HG03025 (cell line): ENCODE results near the gene TYW3.
"Not testable (repeated sequence)": the region's sequence is repeated elsewhere in the genome, so short reads cannot be mapped to it uniquely, and the experiment has no call there.

Experiments used
- ATAC-seq: cut with Tn5 transposase; IDR thresholded peaks from one replicate; pipeline ENCODE4 v1.9.1; 2021; ENCODE audit warnings: mild to moderate bottlenecking, moderate library complexity; ENCODE audit not compliant: unreplicated experiment, low FRiP score

The TYW3 gene

GRCh38 chr1:74729741-74730478, 3.0 kb upstream of the TYW3 start:
- no peak for ATAC-seq

GRCh38 chr1:74731399-74732052, 1.4 kb upstream of the TYW3 start:
- ATAC-seq, result no peak

GRCh38 chr1:74732071-74732946, 643 bp upstream of the TYW3 start:
- peak; percentile 15 for ATAC-seq

GRCh38 chr1:74733604-74734484, 892 bp downstream of the TYW3 start:
- ATAC-seq, result peak; percentile 61

GRCh38 chr1:74737333-74737732, 4.4 kb downstream of the TYW3 start:
- no peak for ATAC-seq

- not testable (repeated sequence) for ATAC-seq
These were observed 7.5 kb downstream of the TYW3 start for GRCh38 chr1:74740307-74740980.

- ATAC-seq, result not testable (repeated sequence)
These were observed 12.3 kb downstream of the TYW3 start for GRCh38 chr1:74745247-74745646.

- ATAC-seq, result no peak
These were observed 16.0 kb downstream of the TYW3 start for GRCh38 chr1:74748960-74749359.

GRCh38 chr1:74753104-74753503, 20.2 kb downstream of the TYW3 start:
- no peak for ATAC-seq

- no peak for ATAC-seq
These were observed 22.5 kb downstream of the TYW3 start for GRCh38 chr1:74755475-74755874.

- ATAC-seq, result not testable (repeated sequence)
These were observed 23.7 kb downstream of the TYW3 start for GRCh38 chr1:74756650-74757049.

GRCh38 chr1:74763807-74764206, 30.9 kb downstream of the TYW3 start:
- no peak for ATAC-seq

- no peak for ATAC-seq
These were observed 33.6 kb downstream of the TYW3 start for GRCh38 chr1:74766579-74766978.

GRCh38 chr1:74767490-74767889, 34.5 kb downstream of the TYW3 start:
- no peak for ATAC-seq

GRCh38 chr1:74771913-74772515, 39.1 kb downstream of the TYW3 start:
- no peak for ATAC-seq

- ATAC-seq, result no peak
These were observed 40.0 kb downstream of the TYW3 start for GRCh38 chr1:74772945-74773344.

- ATAC-seq, result no peak
These were observed 40.6 kb downstream of the TYW3 start for GRCh38 chr1:74773582-74773981.

- no peak for ATAC-seq
These were observed 42.8 kb downstream of the TYW3 start for GRCh38 chr1:74775735-74776134.

- no peak for ATAC-seq
These were observed 44.6 kb downstream of the TYW3 start for GRCh38 chr1:74777525-74777924.
